ENCODE results near the gene CABYR.

The CABYR gene

DNA sequence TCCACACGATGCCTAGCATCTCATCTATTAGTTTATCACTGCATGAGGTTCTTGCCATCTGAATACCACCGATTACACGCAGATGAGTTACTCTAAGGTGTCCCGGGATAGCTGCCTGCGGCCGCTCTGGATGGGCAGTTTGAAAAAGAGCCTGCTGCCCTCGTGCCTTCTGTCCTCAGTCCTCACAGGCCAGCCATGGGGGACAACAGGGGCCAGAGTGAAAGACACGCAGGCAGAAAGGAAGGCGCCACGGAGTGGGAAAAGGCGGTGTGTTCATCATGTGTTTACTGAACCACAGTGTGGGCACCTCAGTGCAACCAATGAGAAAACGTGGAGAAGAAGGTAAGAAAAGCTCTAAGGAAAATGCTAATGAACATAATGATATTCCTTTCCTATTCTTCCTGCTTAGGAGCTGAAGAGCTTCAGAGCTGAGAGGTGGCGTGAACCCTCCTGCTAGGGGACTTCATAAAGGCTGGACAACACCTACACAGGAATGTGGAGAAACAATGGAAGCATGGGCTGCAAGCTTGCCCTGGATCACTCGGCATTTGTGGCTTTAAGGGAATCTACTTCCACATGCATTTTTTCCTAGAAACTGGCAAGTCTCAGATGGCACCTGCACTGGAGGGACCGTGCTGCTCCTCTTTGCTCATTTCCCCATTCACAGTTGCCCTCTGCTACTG lies 50.9 kb downstream of the CABYR start:
- TF ChIP-seq ZFX (IDR thresholded peaks at IDR 0.05): no peak
- TF ChIP-seq, protein P1, sequence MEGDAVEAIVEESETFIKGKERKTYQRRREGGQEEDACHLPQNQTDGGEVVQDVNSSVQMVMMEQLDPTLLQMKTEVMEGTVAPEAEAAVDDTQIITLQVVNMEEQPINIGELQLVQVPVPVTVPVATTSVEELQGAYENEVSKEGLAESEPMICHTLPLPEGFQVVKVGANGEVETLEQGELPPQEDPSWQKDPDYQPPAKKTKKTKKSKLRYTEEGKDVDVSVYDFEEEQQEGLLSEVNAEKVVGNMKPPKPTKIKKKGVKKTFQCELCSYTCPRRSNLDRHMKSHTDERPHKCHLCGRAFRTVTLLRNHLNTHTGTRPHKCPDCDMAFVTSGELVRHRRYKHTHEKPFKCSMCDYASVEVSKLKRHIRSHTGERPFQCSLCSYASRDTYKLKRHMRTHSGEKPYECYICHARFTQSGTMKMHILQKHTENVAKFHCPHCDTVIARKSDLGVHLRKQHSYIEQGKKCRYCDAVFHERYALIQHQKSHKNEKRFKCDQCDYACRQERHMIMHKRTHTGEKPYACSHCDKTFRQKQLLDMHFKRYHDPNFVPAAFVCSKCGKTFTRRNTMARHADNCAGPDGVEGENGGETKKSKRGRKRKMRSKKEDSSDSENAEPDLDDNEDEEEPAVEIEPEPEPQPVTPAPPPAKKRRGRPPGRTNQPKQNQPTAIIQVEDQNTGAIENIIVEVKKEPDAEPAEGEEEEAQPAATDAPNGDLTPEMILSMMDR (conservative IDR thresholded peaks at IDR 0.05): no peak
- H3K27ac ChIP-seq: no peak overlapping the region

- no peak for TF ChIP-seq ZFX (IDR thresholded peaks at IDR 0.05)
- TF ChIP-seq, protein P1 (conservative IDR thresholded peaks at IDR 0.05): no peak
- no peak overlapping the region for H3K27ac ChIP-seq
Measured at GRCh38 chr18:24190590-24190989, 51.7 kb downstream of the CABYR start.

DNA sequence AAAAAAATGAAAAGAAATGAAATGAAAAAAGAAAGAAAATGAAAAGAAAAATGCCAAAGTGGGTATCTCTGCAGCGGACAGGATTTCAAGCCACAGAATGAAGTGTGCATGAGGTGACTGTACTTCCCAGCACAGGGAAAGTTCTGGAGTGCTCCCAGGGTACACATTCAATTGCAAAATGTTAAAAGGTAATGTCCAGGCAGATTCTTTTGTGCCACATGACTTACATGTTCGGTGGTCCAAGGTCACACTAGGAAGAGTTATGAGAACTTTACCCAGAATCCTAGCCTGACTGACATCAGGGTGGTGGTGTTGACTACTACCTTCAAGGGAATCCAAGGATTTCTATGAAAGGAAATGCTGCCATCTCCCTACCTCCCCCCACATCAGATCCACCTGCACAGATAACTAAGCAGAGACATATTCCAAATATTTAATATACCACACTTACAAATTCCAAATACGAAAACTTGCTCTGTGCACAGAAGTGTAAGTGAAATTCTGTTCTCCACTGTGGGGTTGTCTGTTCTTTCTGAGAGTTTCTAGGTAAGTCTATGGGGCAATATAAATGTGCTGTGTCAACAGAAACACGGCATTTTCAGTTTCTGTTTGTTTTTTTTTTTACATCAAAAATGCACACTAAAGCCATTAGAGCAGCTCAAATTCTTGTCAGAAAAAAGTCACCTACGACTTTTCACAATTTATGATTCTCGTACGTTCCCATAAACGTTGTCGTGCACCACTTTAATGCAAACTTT lies 56.6 kb downstream of the CABYR start:
- no peak for TF ChIP-seq ZFX (IDR thresholded peaks at IDR 0.05)
- TF ChIP-seq, protein P1 (conservative IDR thresholded peaks at IDR 0.05): no peak
- H3K27ac ChIP-seq: no peak overlapping the region

DNA sequence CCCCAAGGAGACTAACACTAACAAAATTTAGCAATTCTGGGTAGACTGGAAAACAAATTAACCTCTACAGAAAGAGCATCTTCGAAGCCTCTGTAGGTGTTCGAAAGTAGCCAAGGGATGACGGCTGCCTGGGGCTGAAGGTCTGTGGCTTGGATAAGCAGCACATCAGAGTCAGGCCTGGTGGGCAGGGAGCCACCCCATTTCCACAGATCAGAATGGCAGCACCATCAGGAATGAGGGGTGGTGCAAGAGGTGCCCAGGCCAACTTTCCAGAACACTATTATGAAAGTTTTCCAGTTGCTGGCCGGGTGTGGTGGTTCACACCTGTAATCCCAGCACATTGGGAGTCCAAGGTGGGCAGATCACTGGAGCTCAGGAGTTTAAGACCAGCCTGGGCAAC lies 57.9 kb downstream of the CABYR start:
- no peak overlapping the region for H3K27ac ChIP-seq
- TF ChIP-seq, protein P1 (conservative IDR thresholded peaks at IDR 0.05): no peak
- TF ChIP-seq ZFX (IDR thresholded peaks at IDR 0.05): no peak

GRCh38 chr18:24197412-24197811 lies 58.5 kb downstream of the CABYR start:
- H3K27ac ChIP-seq: no peak overlapping the region
- no peak for TF ChIP-seq ZFX (IDR thresholded peaks at IDR 0.05)
- TF ChIP-seq, protein P1 (conservative IDR thresholded peaks at IDR 0.05): no peak

- TF ChIP-seq, protein P1 (conservative IDR thresholded peaks at IDR 0.05): no peak
- TF ChIP-seq ZFX (IDR thresholded peaks at IDR 0.05): no peak
- no peak overlapping the region for H3K27ac ChIP-seq
Measured at GRCh38 chr18:24198461-24198860, 59.6 kb downstream of the CABYR start.

- no peak for TF ChIP-seq ZFX (IDR thresholded peaks at IDR 0.05)
- TF ChIP-seq, protein P1 (conservative IDR thresholded peaks at IDR 0.05): no peak
- no peak overlapping the region for H3K27ac ChIP-seq
Measured at GRCh38 chr18:24199372-24199962, 60.6 kb downstream of the CABYR start.
